Measurements from ENCODE around the gene CFDP1.

DNA sequence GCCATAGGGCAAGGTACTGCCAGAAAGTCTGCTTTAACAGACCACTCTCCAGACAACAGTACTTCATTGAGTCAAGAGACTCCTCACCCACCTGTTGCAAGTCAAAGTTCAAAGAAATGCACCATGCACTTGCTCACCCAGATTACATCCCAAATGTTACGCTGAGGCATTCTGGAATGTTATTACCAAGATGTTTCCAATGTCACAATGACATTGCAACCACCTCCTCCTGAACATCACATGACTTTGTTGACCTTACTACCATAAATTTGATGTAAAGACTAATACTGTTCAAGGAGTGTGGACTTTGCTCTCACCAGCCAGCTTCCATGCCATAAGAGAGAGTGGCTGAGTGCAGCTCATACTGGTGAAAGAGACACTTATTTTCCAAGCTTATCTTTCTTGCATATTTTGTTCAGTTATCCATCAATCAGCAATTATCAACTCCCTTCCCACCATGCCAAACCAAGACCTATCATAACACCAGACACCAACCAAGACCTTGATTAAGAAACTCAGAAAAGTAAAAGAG, 123.3 kb downstream of the CFDP1 start:
- TF ChIP-seq, protein P1, sequence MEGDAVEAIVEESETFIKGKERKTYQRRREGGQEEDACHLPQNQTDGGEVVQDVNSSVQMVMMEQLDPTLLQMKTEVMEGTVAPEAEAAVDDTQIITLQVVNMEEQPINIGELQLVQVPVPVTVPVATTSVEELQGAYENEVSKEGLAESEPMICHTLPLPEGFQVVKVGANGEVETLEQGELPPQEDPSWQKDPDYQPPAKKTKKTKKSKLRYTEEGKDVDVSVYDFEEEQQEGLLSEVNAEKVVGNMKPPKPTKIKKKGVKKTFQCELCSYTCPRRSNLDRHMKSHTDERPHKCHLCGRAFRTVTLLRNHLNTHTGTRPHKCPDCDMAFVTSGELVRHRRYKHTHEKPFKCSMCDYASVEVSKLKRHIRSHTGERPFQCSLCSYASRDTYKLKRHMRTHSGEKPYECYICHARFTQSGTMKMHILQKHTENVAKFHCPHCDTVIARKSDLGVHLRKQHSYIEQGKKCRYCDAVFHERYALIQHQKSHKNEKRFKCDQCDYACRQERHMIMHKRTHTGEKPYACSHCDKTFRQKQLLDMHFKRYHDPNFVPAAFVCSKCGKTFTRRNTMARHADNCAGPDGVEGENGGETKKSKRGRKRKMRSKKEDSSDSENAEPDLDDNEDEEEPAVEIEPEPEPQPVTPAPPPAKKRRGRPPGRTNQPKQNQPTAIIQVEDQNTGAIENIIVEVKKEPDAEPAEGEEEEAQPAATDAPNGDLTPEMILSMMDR (conservative IDR thresholded peaks at IDR 0.05; ENCODE audit: low read length): no peak
- no peak for TF ChIP-seq EZH2phosphoT487 (IDR thresholded peaks at IDR 0.05; ENCODE audit: borderline replicate concordance)

Data from Loucy (cell line).